CD4-positive, alpha-beta T cell (primary cell): ENCODE data around the gene SNAPC3. TPM values are rescaled to one million over a fixed set of nuclear protein-coding genes. Genes with fewer than 3 reads are reported as not detected.

ENCODE experiments used
- ATAC-seq: fragments of 200-7000 bp; cut with Tn5 transposase; one replicate; pipeline ENCODE4 v1.10.0; 2022; ENCODE audit warnings: mild to moderate bottlenecking; ENCODE audit not compliant: poor library complexity
- CTCF ChIA-PET: fragments of 350-600 bp; sonication (Branson Sonifier 250); formaldehyde crosslinking; loops from one replicate; lab custom pipeline; 2021; ENCODE audit warnings: antibody characterized with exemption, inconsistent platforms; lab: Charles Lee
- POLR2A ChIA-PET: fragments of 350-600 bp; sonication (Branson Sonifier 250); formaldehyde crosslinking; loops from one replicate; lab custom pipeline; 2021; ENCODE audit warnings: antibody characterized with exemption, inconsistent platforms; lab: Charles Lee
- DNase-seq, 14 experiments: peaks; one replicate each; pipeline ENCODE4 v3.0.0-alpha.2; 2013 to 2020; ENCODE audit warnings: mixed read lengths in 2 of 14
- H3K27ac ChIP-seq, 2 donors: one replicate each; pipeline versions ENCODE4 v1.5.1 to v1.7.0; 2013; ENCODE audit warnings: low read length in 2 of 2, low read depth in 1 of 2, mild to moderate bottlenecking in 1 of 2
- H3K27me3 ChIP-seq, 2 experiments: 1 replicate in 1 of 2; 2 replicates in 1 of 2; pipeline versions ENCODE4 v1.6.1 to v1.7.0; 2013; ENCODE audit warnings: low read length in 2 of 2, control low read depth in 1 of 2, mild to moderate bottlenecking in 1 of 2, moderate library complexity in 1 of 2; ENCODE audit not compliant: insufficient read depth in 2 of 2, control insufficient read depth in 1 of 2
- H3K36me3 ChIP-seq: one replicate; pipeline ENCODE4 v1.6.1; 2013; ENCODE audit warnings: low read length, control low read depth; ENCODE audit not compliant: insufficient read depth
- H3K4me1 ChIP-seq: one replicate; pipeline ENCODE4 v1.6.1; 2013; ENCODE audit warnings: low read length, control low read depth; ENCODE audit not compliant: insufficient read depth
- H3K4me3 ChIP-seq: one replicate; pipeline ENCODE4 v1.5.1; 2013; ENCODE audit warnings: mild to moderate bottlenecking, low read length, moderate library complexity
- H3K9me3 ChIP-seq, 2 experiments: 1 replicate in 1 of 2; 2 replicates in 1 of 2; pipeline versions ENCODE4 v1.6.1 to v1.7.0; 2013; ENCODE audit warnings: low read length in 2 of 2, mild to moderate bottlenecking in 2 of 2, control low read depth in 1 of 2, moderate library complexity in 1 of 2; ENCODE audit not compliant: control insufficient read depth in 1 of 2, insufficient read depth in 1 of 2
- H3K27ac Mint-ChIP-seq: one replicate; pipeline ENCODE4 v1.8.0; 2020; ENCODE audit warnings: mixed read lengths
- H3K27me3 Mint-ChIP-seq: one replicate; pipeline ENCODE4 v1.8.0; 2021; ENCODE audit warnings: mixed read lengths
- H3K36me3 Mint-ChIP-seq: one replicate; pipeline ENCODE4 v1.8.0; 2021; ENCODE audit warnings: low read depth, mixed read lengths
- H3K4me1 Mint-ChIP-seq: one replicate; pipeline ENCODE4 v1.8.0; 2021; ENCODE audit warnings: low read depth, mixed read lengths
- H3K4me3 Mint-ChIP-seq: one replicate; pipeline ENCODE4 v1.8.0; 2020; ENCODE audit warnings: mild to moderate bottlenecking, mixed read lengths
- H3K9me3 Mint-ChIP-seq: one replicate; pipeline ENCODE4 v1.8.0; 2020; ENCODE audit warnings: mixed read lengths
- intact Hi-C, 2 experiments: fragments of 100-400 bp; cut with DNase I in 1 of 2; cut with micrococcal nuclease in 1 of 2; formaldehyde crosslinking; loops; one replicate each; pipeline versions ENCODE4 v1.15.1 to v1.9.0; 2023 to 2025; cut with DNase I, micrococcal nuclease
- total RNA-seq, 174 experiments: library from RNA in 2 of 174; stranded (reverse) in 2 of 174; gene quantifications; one replicate each; pipeline ENCODE4 v1.2.3 and lab custom pipeline; 2021 to 2026
- TF ChIP-seq, protein P1 (sequence below): fragments of 200-600 bp; IDR thresholded peaks from one replicate; pipeline ENCODE4 v1.8.0; 2022; ENCODE audit warnings: antibody characterized with exemption, mild to moderate bottlenecking

Gene SNAPC3
- total RNA-seq, 2 experiments from 2014 or later: 3.3 to 4.7 TPM

DNA sequence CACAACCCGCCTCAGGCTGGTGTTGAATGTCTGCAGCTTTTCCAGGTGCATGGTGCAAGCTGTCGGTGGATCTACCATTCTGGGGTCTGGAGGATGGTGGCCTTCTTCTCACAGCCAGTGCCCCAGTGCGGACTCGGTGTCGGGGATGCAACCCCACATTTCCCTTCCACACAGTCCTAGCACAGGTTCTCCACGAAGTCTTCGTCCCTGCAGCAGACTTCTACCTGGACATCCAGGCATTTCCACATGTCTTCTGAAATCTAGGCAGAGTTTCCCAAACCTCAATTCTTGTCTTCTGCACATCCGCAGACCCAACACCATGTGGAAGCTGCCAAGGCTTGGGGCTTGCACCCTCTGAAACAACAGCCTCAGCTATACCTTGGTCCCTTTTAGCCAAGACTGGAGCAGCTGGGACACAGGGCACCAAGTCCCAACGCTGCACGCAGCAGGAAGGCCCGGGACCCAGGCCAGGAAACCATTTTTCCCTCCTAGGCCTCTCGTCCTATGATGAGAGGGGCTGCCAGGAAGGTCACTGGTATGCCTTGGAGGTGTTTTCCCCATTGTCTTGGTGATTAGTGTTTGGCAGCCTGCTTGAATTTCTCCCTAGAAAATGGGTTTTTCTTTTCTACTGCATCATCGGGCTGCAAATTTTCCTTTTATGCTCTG is 69.9 kb downstream of the SNAPC3 start:
- H3K9me3 Mint-ChIP-seq: no peaks in the 10 kb centered on the region
- ChIA-PET CTCF (no interaction called here), POLR2A (no interaction called here)
- Histone ChIP-seq H3K27ac (no peak overlapping the region), H3K4me1 (peaks cover 7% of the 10 kb centered on the region), H3K36me3 (peaks cover 41% of the 10 kb centered on the region), H3K9me3 (peaks cover 0 to 7% of the 10 kb centered on the region in 2 experiments), H3K4me3 (no peak overlapping the region), H3K27me3 (no peaks in the 10 kb centered on the region)
- peaks cover 75% of the 10 kb centered on the region for H3K36me3 Mint-ChIP-seq
- peak overlapping the region; percentile 17 for H3K4me3 Mint-ChIP-seq
- TF ChIP-seq, protein P1, sequence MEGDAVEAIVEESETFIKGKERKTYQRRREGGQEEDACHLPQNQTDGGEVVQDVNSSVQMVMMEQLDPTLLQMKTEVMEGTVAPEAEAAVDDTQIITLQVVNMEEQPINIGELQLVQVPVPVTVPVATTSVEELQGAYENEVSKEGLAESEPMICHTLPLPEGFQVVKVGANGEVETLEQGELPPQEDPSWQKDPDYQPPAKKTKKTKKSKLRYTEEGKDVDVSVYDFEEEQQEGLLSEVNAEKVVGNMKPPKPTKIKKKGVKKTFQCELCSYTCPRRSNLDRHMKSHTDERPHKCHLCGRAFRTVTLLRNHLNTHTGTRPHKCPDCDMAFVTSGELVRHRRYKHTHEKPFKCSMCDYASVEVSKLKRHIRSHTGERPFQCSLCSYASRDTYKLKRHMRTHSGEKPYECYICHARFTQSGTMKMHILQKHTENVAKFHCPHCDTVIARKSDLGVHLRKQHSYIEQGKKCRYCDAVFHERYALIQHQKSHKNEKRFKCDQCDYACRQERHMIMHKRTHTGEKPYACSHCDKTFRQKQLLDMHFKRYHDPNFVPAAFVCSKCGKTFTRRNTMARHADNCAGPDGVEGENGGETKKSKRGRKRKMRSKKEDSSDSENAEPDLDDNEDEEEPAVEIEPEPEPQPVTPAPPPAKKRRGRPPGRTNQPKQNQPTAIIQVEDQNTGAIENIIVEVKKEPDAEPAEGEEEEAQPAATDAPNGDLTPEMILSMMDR: no peak
- DNase-seq: no peak
- intact Hi-C loops: loop anchor here in 1 of 2 experiments (5.0 kb wide), 1 partner anchor 215 kb away; no protein-coding TSS in a partner anchor
- no peak for ATAC-seq
- peak overlapping the region; percentile 58 for H3K27ac Mint-ChIP-seq
- H3K4me1 Mint-ChIP-seq: peaks cover 65% of the 10 kb centered on the region
- H3K27me3 Mint-ChIP-seq: no peaks in the 10 kb centered on the region

DNA sequence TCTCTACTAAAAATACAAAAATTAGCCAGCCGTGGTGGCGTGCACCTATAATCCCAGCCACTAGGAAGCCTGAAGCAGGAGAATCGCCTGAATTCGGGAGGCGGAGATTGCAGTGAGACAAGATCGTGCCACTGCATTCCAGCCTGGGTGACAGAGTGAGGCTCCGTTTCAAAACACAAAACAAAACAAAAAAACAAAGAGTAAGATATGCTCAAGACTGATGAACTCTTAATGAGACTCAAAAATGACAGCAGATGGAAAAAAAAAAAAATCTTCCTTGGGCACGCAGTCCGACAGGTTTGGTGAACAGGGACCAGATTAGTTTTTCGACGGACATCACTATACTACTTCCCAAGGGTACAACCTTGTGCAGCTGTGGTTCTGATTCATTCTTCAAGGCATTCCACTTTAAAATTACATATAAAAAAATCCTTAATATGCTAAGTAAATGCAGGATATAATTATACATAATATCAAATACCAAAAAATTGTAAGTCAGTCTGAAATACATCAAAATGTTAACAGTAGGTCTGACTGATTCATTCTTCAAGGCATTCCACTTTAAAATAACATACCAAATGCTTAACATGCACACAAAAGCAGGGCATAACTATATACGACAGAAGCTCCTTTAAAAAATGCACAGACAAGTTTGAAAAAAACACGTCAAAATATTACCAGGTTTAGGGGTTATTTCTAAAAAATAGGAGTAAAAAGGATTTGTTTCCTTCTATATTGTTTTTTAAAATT is 75.7 kb downstream of the SNAPC3 start:
- Mint-ChIP-seq H3K4me3 (no peak overlapping the region), H3K27ac (no peak overlapping the region), H3K27me3 (no peaks in the 10 kb centered on the region), H3K9me3 (no peaks in the 10 kb centered on the region), H3K36me3 (peaks cover 78% of the 10 kb centered on the region), H3K4me1 (peaks cover 84% of the 10 kb centered on the region)
- intact Hi-C loops: loop anchor here in 1 of 2 experiments (5.0 kb wide), 1 partner anchor 51 kb away; no protein-coding TSS in a partner anchor
- H3K4me1 ChIP-seq: peaks cover 19% of the 10 kb centered on the region
- CTCF ChIA-PET: interaction anchor here (0.9 to 1.2 kb wide), 2 partner anchors 13 to 48 kb away, joined by 3 to 4 read pairs; no protein-coding TSS in a partner anchor
- ATAC-seq (no peak), DNase-seq (no peak)
- no peak overlapping the region for H3K4me3 ChIP-seq
- H3K9me3 ChIP-seq: no peaks in the 10 kb centered on the region
- H3K27me3 ChIP-seq: no peaks in the 10 kb centered on the region
- TF ChIP-seq, protein P1: no peak
- H3K27ac ChIP-seq: no peak overlapping the region
- peaks cover 36% of the 10 kb centered on the region for H3K36me3 ChIP-seq
- POLR2A ChIA-PET: interaction anchor here (1.2 to 4.1 kb wide), 5 partner anchors 8 to 55 kb away, joined by 3 to 45 read pairs (median 7); partner anchors contain the start of genes CCDC171 and PSIP1

DNA sequence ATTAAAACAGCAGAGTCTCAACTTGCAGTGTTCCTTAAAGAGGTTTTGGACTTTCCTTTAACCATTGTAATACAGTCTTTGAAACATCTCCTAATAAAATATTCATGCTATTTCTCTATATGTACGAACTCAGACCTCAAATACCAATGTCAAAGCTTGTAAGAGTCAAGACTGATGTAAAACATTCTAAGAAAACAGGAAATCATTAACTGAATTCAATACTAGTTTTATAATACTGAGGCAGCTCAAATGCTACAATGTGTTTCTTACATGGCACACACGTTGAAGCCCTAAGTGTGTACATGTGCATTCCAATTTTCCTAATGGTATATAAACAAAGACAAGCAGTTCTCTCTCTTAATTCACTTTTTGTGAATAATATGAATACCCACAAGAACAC is 76.5 kb downstream of the SNAPC3 start:
- TF ChIP-seq, protein P1: no peak
- H3K27ac Mint-ChIP-seq: peak overlapping the region; percentile 67

More for the DNA sequence above, 76.5 kb downstream of the SNAPC3 start:
- ATAC-seq: no peak
- peaks cover 81% of the 10 kb centered on the region for H3K36me3 Mint-ChIP-seq
- peaks cover 85% of the 10 kb centered on the region for H3K4me1 Mint-ChIP-seq
- DNase-seq: no peak
- peak overlapping the region; percentile 23 for H3K4me3 Mint-ChIP-seq
- intact Hi-C loops: loop anchor here in 1 of 2 experiments (5.0 kb wide), 1 partner anchor 52 kb away; no protein-coding TSS in a partner anchor
- Histone ChIP-seq H3K36me3 (peaks cover 32% of the 10 kb centered on the region), H3K9me3 (no peaks in the 10 kb centered on the region), H3K27ac (no peak overlapping the region), H3K27me3 (no peaks in the 10 kb centered on the region), H3K4me3 (no peak overlapping the region), H3K4me1 (peaks cover 24% of the 10 kb centered on the region)
- no peaks in the 10 kb centered on the region for H3K27me3 Mint-ChIP-seq
- POLR2A ChIA-PET: interaction anchor here (1.2 to 4.1 kb wide), 2 partner anchors 12 to 54 kb away, joined by 7 to 45 read pairs; partner anchors contain the start of genes CCDC171 and PSIP1
- no peaks in the 10 kb centered on the region for H3K9me3 Mint-ChIP-seq
- CTCF ChIA-PET: interaction anchor here (0.6 to 0.9 kb wide), 2 partner anchors 12 to 142 kb away, joined by 3 read pairs; no protein-coding TSS in a partner anchor
